Stimulated activated naive CD8-positive, alpha-beta T cell treated with anti-CD3 and anti-CD28 coated beads, Interleukin-15, amount 100 ng/mL, for 72 hours (primary cell): ENCODE results near the gene SLC16A1.
"Not testable (repeated sequence)": the region's sequence is repeated elsewhere in the genome, so short reads cannot be mapped to it uniquely, and the experiment has no call there.

Source experiments
- ATAC-seq: fragments of 150-1000 bp; cut with Tn5 transposase; 2 replicates; pipeline ENCODE4 v1.10.0; 2021; ENCODE audit warnings: mild to moderate bottlenecking, moderate library complexity
- DNase-seq, 2 donors: peaks; one replicate each; pipeline ENCODE4 v3.0.0; 2021 to 2022
- H3K27ac Mint-ChIP-seq, 2 donors: one replicate each; pipeline ENCODE4 v1.8.0; 2022; ENCODE audit warnings: mild to moderate bottlenecking in 2 of 2, mixed read lengths in 2 of 2, moderate library complexity in 2 of 2
- H3K27me3 Mint-ChIP-seq: one replicate; pipeline ENCODE4 v1.8.0; 2022; ENCODE audit warnings: mixed read lengths
- H3K4me1 Mint-ChIP-seq: one replicate; pipeline ENCODE4 v1.8.0; 2022; ENCODE audit warnings: mild to moderate bottlenecking, mixed read lengths
- H3K4me3 Mint-ChIP-seq, 2 donors: one replicate each; pipeline ENCODE4 v1.8.0; 2022; ENCODE audit warnings: mild to moderate bottlenecking in 2 of 2, mixed read lengths in 2 of 2, moderate library complexity in 1 of 2
- H3K9me3 Mint-ChIP-seq, 2 donors: one replicate each; pipeline ENCODE4 v1.8.0; 2022; ENCODE audit warnings: mixed read lengths in 2 of 2

Gene SLC16A1

GRCh38 chr1:112889052-112889768, 66.8 kb downstream of the SLC16A1 start:
- H3K27me3 Mint-ChIP-seq, result no peaks in the 10 kb centered on the region
- no peak overlapping the region for H3K4me3 Mint-ChIP-seq
- H3K27ac Mint-ChIP-seq, result no peak overlapping the region
- ATAC-seq (no peak), DNase-seq (no peak)
- H3K4me1 Mint-ChIP-seq, result no peaks in the 10 kb centered on the region
- H3K9me3 Mint-ChIP-seq, result peaks cover 0 to 10% of the 10 kb centered on the region in 2 donors

GRCh38 chr1:112888630-112889029, 67.4 kb downstream of the SLC16A1 start:
- Mint-ChIP-seq H3K27me3 (no peaks in the 10 kb centered on the region), H3K4me3 (no peak overlapping the region), H3K9me3 (peaks cover 0 to 4% of the 10 kb centered on the region in 2 donors), H3K4me1 (no peaks in the 10 kb centered on the region), H3K27ac (no peak overlapping the region)
- DNase-seq (no peak), ATAC-seq (no peak)

GRCh38 chr1:112887599-112888283, 68.3 kb downstream of the SLC16A1 start:
- Mint-ChIP-seq H3K27me3 (no peaks in the 10 kb centered on the region), H3K9me3 (no peaks in the 10 kb centered on the region), H3K4me1 (no peaks in the 10 kb centered on the region), H3K4me3 (no peak overlapping the region), H3K27ac (peak overlapping the region in 1 of 2 donors; percentile 54)
- DNase-seq, result no peak
- ATAC-seq, result no peak

- H3K4me3 Mint-ChIP-seq, result not testable (repeated sequence)
Measured at GRCh38 chr1:112884996-112885395, 71.0 kb downstream of the SLC16A1 start.

GRCh38 chr1:112882271-112882744, 73.7 kb downstream of the SLC16A1 start:
- DNase-seq (no peak), ATAC-seq (no peak)
- Mint-ChIP-seq H3K27ac (no peak overlapping the region), H3K4me1 (peaks cover 6% of the 10 kb centered on the region), H3K4me3 (no peak overlapping the region), H3K9me3 (no peaks in the 10 kb centered on the region), H3K27me3 (peaks cover 26% of the 10 kb centered on the region)

More at GRCh38 chr1:112884996-112885395, 71.0 kb downstream of the SLC16A1 start:
- not testable (repeated sequence) for H3K27ac Mint-ChIP-seq, H3K4me1 Mint-ChIP-seq, DNase-seq, H3K27me3 Mint-ChIP-seq, ATAC-seq, H3K9me3 Mint-ChIP-seq

GRCh38 chr1:112881742-112882127, 74.3 kb downstream of the SLC16A1 start:
- no peak for DNase-seq

GRCh38 chr1:112879834-112880233, 76.2 kb downstream of the SLC16A1 start:
- H3K4me3 Mint-ChIP-seq, result no peak overlapping the region

More at GRCh38 chr1:112881742-112882127, 74.3 kb downstream of the SLC16A1 start:
- peaks cover 26% of the 10 kb centered on the region for H3K27me3 Mint-ChIP-seq
- ATAC-seq, result no peak
- peak overlapping the region in 1 of 2 donors; percentile 57 for H3K27ac Mint-ChIP-seq
- peaks cover 6% of the 10 kb centered on the region for H3K4me1 Mint-ChIP-seq
- no peaks in the 10 kb centered on the region for H3K9me3 Mint-ChIP-seq
- H3K4me3 Mint-ChIP-seq, result no peak overlapping the region

GRCh38 chr1:112878321-112878720, 77.7 kb downstream of the SLC16A1 start:
- Mint-ChIP-seq H3K27me3 (peaks cover 26% of the 10 kb centered on the region), H3K4me1 (peaks cover 13% of the 10 kb centered on the region), H3K27ac (no peak overlapping the region), H3K9me3 (no peaks in the 10 kb centered on the region), H3K4me3 (no peak overlapping the region)
- no peak for DNase-seq
- no peak for ATAC-seq

More at GRCh38 chr1:112879834-112880233, 76.2 kb downstream of the SLC16A1 start:
- DNase-seq, result no peak
- Mint-ChIP-seq H3K27ac (no peak overlapping the region), H3K27me3 (peaks cover 26% of the 10 kb centered on the region), H3K4me1 (peaks cover 6% of the 10 kb centered on the region), H3K9me3 (no peaks in the 10 kb centered on the region)
- no peak for ATAC-seq

GRCh38 chr1:112877750-112878149, 78.2 kb downstream of the SLC16A1 start:
- no peak for DNase-seq
- Mint-ChIP-seq H3K27ac (no peak overlapping the region), H3K27me3 (peaks cover 26% of the 10 kb centered on the region), H3K9me3 (no peaks in the 10 kb centered on the region), H3K4me3 (no peak overlapping the region), H3K4me1 (peaks cover 13% of the 10 kb centered on the region)
- ATAC-seq, result no peak

- Mint-ChIP-seq H3K27me3 (peaks cover 26% of the 10 kb centered on the region), H3K27ac (no peak overlapping the region), H3K4me1 (peaks cover 11% of the 10 kb centered on the region), H3K4me3 (no peak overlapping the region), H3K9me3 (no peaks in the 10 kb centered on the region)
- no peak for DNase-seq
- ATAC-seq, result no peak
Measured at GRCh38 chr1:112876315-112876714, 79.7 kb downstream of the SLC16A1 start.

- Mint-ChIP-seq H3K4me1 (peaks cover 13% of the 10 kb centered on the region), H3K27me3 (no peaks in the 10 kb centered on the region), H3K27ac (no peak overlapping the region), H3K9me3 (no peaks in the 10 kb centered on the region), H3K4me3 (no peak overlapping the region)
- ATAC-seq (no peak), DNase-seq (no peak)
Measured at GRCh38 chr1:112872551-112872962, 83.4 kb downstream of the SLC16A1 start.

GRCh38 chr1:112870887-112871646, 84.9 kb downstream of the SLC16A1 start:
- peaks cover 13% of the 10 kb centered on the region for H3K4me1 Mint-ChIP-seq
- peak overlapping the region in 1 of 2 donors; percentile 73 for H3K27ac Mint-ChIP-seq
- no peaks in the 10 kb centered on the region for H3K27me3 Mint-ChIP-seq
- no peak for DNase-seq
- no peak overlapping the region for H3K4me3 Mint-ChIP-seq
- no peak for ATAC-seq
- no peaks in the 10 kb centered on the region for H3K9me3 Mint-ChIP-seq

- H3K4me1 Mint-ChIP-seq, result peaks cover 13% of the 10 kb centered on the region
- no peak overlapping the region for H3K27ac Mint-ChIP-seq
- H3K4me3 Mint-ChIP-seq, result no peak overlapping the region
- ATAC-seq (peak; percentile 45), DNase-seq (no peak)
- no peaks in the 10 kb centered on the region for H3K9me3 Mint-ChIP-seq
- H3K27me3 Mint-ChIP-seq, result no peaks in the 10 kb centered on the region
Measured at GRCh38 chr1:112869895-112870294, 86.1 kb downstream of the SLC16A1 start.

GRCh38 chr1:112868191-112868590, 87.8 kb downstream of the SLC16A1 start:
- peaks cover 12% of the 10 kb centered on the region for H3K4me1 Mint-ChIP-seq
- no peaks in the 10 kb centered on the region for H3K9me3 Mint-ChIP-seq
- H3K27ac Mint-ChIP-seq, result no peak overlapping the region
- ATAC-seq (no peak), DNase-seq (no peak)
- H3K4me3 Mint-ChIP-seq, result no peak overlapping the region
- no peaks in the 10 kb centered on the region for H3K27me3 Mint-ChIP-seq

- DNase-seq, result no peak
- Mint-ChIP-seq H3K4me1 (peaks cover 12% of the 10 kb centered on the region), H3K4me3 (no peak overlapping the region), H3K27ac (peak overlapping the region in 1 of 2 donors; percentile 85), H3K27me3 (no peaks in the 10 kb centered on the region), H3K9me3 (no peaks in the 10 kb centered on the region)
- ATAC-seq, result no peak
Measured at GRCh38 chr1:112866981-112867380, 89.0 kb downstream of the SLC16A1 start.
